HG02973 (cell line): Measurements from ENCODE around the gene GAST.
"Not testable (repeated sequence)": the region's sequence is repeated elsewhere in the genome, so short reads cannot be mapped to it uniquely, and the experiment has no call there.

Source experiments
- ATAC-seq: cut with Tn5 transposase; IDR thresholded peaks from one replicate; pipeline ENCODE4 v1.9.1; 2021; ENCODE audit warnings: moderate library complexity; ENCODE audit not compliant: unreplicated experiment

Gene GAST

GRCh38 chr17:41683441-41684007 lies 28.6 kb upstream of the GAST start:
- ATAC-seq, result no peak

GRCh38 chr17:41684035-41684434 lies 28.1 kb upstream of the GAST start:
- no peak for ATAC-seq

- ATAC-seq, result not testable (repeated sequence)
Measured at GRCh38 chr17:41685753-41686152, 26.4 kb upstream of the GAST start.

- no peak for ATAC-seq
Measured at GRCh38 chr17:41686281-41686680, 25.9 kb upstream of the GAST start.

GRCh38 chr17:41687828-41688640 lies 24.1 kb upstream of the GAST start:
- no peak for ATAC-seq

- peak; percentile 65 for ATAC-seq
Measured at GRCh38 chr17:41688641-41689496, 23.3 kb upstream of the GAST start, which contains the start of gene EIF1. Gene EIF1, plus strand, starts transcription at chr17:41688885. Its CDS starts 154 bp downstream, at chr17:41689039.

- ATAC-seq, result no peak
Measured at GRCh38 chr17:41689497-41690299, 22.4 kb upstream of the GAST start.

GRCh38 chr17:41690497-41690896 lies 21.6 kb upstream of the GAST start:
- ATAC-seq, result no peak

- no peak for ATAC-seq
Measured at GRCh38 chr17:41691031-41691777, 20.9 kb upstream of the GAST start.

GRCh38 chr17:41692722-41693521 lies 19.2 kb upstream of the GAST start:
- no peak for ATAC-seq

- ATAC-seq, result no peak
Measured at GRCh38 chr17:41695134-41695661, 16.9 kb upstream of the GAST start.

GRCh38 chr17:41695954-41696757 lies 16.0 kb upstream of the GAST start:
- no peak for ATAC-seq

- ATAC-seq, result no peak
Measured at GRCh38 chr17:41697122-41697962, 14.8 kb upstream of the GAST start.

- not testable (repeated sequence) for ATAC-seq
Measured at GRCh38 chr17:41700843-41701242, 11.3 kb upstream of the GAST start.

GRCh38 chr17:41702712-41703111 lies 9.4 kb upstream of the GAST start:
- ATAC-seq, result no peak

GRCh38 chr17:41705271-41705991 lies 6.7 kb upstream of the GAST start:
- ATAC-seq, result no peak
